NCI-H2196 treated with DMSO at 0.1 percent for 48 hours (cell line): ENCODE results near the gene ITSN2.
"Not testable (repeated sequence)": the region's sequence is repeated elsewhere in the genome, so short reads cannot be mapped to it uniquely, and the experiment has no call there.

Source experiments
- DNase-seq: peaks from one replicate; lab custom pipeline; 2025; ENCODE audit not compliant: unreplicated experiment; lab: John Stamatoyannopoulos, UW

ITSN2 gene

GRCh38 chr2:24363301-24363700, 3.0 kb upstream of the ITSN2 start:
- no peak for DNase-seq

GRCh38 chr2:24362253-24362652, 1.9 kb upstream of the ITSN2 start:
- DNase-seq: no peak

DNA sequence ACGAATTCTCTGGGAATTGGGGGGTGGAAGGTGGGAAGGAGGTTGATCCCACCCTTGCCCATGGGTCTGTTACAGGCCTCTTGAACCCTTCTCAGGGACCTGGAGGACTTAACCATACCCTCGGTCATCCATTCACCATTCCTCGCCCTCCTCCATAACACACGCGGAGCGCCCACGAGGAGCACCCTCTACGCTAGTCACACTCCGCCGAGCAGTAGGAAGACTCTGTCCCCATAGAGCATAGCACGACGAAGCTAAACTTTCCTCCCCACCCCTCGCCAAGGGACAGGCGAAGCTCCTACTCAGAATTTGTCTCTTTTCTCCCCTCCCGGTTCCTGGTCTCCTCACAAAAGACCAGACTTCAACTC, 611 bp upstream of the ITSN2 start:
- no peak for DNase-seq

DNA sequence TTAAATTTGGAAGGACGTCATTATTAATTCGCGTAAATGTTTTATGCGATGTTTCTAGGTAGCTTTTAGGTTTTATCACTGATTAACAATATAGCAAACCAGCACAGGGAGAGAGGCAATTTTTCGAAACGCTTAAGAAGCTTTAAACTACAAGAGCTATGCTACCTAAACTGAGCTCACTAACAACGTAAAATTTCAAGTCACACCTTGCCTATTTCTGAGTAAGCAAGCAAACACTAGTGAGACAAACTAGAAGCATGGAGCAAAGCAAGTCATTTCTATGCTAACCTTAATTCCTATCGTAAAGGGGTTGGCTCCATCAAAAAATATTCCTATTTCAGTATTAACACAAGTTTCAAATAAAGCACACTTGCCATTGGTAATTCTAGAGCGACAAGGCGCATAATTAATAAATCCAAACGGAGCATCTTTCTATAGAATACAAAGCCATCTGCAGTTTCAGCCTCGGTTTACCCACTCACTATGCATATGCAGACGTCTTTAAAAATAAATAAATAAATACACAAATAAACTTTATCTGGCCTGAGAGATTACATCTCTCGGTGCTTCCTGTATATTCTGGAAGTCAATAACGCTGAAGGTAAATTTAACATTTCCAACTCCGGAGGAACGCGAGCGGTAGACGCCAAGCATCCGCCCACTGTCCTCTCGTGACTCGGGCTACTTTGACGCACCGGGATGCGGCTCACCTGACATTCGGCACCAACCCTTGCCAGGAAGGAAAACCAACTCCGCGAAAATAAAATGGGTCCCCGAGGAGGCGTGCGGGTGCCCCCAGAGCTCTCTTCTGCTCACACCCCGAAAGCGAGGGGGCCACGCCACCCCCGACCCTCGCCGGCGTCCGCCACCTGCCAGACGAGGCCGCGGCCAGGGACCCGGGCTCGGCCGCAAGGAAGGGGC, 947 bp downstream of the ITSN2 start:
- no peak for DNase-seq

- DNase-seq: not testable (repeated sequence)
These were observed 2.6 kb downstream of the ITSN2 start for GRCh38 chr2:24357767-24358166.

DNA sequence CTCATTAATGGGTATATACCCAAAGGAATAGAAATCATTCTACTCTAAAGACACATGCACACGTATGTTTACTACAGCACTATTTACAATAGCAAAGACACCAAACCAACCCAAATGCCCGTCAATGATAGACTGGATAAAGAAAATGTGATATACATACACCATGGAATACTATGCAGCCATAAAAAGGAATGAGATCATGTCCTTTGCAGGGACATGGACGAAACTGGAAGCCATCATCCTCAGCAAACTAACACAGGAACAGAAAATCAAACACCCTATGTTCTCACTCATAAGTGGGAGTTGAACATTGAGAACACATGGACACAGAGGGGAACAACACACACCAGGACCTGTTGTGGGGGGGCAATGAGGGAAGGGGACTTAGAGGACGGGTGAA, 3.2 kb downstream of the ITSN2 start:
- DNase-seq: not testable (repeated sequence)

DNA sequence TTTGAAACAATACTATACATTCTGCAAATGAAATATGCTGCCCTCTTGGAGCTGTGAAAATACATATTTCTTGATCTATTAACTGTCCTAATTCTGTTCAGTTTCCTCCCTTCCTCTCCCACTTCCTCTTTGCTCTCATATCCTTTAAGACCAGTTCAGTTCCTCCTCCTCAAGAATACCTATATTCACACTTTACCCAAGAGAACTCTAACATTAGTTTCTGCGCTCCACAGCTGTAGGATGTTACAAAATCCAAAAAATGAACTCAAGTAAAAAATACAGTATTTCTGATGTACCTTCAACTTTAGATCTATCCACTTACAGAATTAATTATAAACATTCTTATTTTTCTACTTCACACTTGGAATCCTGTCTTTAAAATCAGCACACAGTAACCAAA, 5.4 kb downstream of the ITSN2 start:
- DNase-seq: no peak

- DNase-seq: no peak
These were observed 5.9 kb downstream of the ITSN2 start for GRCh38 chr2:24354395-24354794.

DNA sequence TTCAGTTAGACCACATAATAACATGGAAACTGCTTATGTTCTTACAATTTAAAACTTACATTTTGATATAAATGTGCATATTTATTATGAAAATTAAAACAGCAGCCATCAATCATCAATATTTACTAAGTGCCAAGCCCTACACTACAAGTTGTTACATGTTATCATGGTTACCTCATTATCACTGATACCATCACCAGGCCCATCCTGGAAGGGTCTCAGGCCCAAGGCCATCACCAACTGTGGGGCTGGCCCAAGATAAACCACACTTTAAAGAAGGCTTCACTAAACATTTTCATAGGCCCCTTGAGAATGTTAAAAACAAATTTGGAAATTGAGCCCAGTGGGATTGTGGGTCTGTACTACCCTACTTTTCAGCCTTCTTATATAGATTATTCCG, 6.4 kb downstream of the ITSN2 start:
- DNase-seq: no peak

GRCh38 chr2:24353364-24353763, 7.0 kb downstream of the ITSN2 start:
- DNase-seq: no peak

DNA sequence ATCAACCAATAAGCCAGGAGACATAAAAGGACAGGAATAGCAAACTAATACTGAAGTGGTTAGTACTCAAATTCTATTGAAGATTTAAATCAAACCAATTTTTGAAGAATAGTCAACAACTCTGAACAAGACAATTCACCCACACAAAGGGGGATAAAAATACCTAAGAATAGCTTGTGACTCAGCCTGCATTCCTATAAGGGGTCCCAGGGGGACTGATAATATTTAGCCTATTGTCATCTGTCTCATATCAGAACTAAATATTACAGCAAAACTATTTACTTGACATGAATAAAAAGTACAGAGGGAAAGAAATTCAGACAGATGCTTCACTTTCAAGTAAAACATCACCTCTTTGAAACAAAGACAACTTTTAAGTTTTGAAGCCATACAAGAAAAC, 7.7 kb downstream of the ITSN2 start:
- DNase-seq: no peak

DNA sequence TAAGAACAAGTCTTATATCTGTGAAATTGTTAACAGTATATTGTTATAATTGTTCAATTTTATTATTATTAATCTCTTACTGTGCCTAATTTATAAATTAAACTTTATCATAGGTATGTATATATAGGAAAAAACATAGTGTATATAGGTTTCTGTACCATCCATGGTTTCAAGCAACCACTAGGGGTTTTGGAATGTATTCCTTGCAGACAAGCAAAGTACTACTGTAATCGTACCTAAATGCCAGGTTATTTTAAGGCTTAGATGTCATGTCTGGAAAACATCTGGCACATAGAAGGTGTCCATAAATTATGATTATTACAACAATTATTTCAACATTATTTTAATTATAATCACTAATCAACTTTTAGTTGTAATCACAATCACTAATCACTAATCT, 8.4 kb downstream of the ITSN2 start:
- DNase-seq: no peak

- DNase-seq: no peak
These were observed 8.8 kb downstream of the ITSN2 start for GRCh38 chr2:24351627-24351938.

- no peak for DNase-seq
These were observed 9.3 kb downstream of the ITSN2 start for GRCh38 chr2:24350826-24351626.

GRCh38 chr2:24349097-24349496, 11.2 kb downstream of the ITSN2 start:
- no peak for DNase-seq

DNA sequence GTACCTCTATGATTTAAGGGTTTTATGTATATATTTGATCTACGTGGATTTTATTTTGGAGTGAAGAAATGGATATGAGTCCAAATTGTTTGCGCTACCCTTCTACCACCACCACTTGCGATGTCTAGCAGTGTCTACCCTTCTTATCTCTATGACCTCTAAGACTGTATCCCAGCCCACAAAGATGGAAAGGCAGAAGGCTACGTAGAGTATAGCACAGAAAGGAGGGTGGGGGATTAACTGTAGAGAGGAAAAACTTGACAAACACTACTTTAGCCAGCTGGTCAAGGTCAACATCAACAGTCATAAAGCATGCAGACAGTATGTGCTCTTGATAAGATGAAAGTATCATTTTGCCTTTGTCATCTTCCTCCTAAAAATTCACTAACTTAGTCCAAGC, 14.4 kb downstream of the ITSN2 start:
- DNase-seq: no peak

DNA sequence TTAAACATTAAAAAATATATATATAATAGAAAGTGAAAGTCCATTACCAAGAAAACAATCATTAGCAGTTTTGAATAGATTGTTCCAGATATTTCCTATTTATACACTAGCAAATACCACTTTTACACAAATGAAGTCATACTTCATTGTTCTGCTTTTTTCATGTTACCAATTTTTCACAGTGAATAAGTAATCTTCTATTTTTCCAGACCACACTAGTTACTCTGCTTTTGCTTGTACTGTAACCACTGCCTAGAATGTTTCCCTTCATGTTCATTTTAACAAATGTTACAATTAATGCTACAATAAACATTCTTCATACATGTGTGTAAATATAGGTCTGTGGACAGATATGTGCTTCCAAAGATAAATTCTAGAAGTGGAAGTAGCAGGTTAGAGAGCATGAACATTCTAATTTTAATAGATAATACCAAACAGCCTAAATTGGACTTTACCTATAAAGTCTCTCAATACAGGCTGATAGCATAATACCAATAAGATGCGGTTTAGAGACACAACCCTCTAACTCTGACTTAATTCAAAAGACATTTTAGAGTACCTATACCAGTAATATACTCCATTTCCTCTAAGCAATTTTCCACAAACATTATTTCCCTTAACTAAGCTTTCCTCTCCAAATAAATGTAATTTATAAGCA, 17.0 kb downstream of the ITSN2 start:
- DNase-seq: no peak

DNA sequence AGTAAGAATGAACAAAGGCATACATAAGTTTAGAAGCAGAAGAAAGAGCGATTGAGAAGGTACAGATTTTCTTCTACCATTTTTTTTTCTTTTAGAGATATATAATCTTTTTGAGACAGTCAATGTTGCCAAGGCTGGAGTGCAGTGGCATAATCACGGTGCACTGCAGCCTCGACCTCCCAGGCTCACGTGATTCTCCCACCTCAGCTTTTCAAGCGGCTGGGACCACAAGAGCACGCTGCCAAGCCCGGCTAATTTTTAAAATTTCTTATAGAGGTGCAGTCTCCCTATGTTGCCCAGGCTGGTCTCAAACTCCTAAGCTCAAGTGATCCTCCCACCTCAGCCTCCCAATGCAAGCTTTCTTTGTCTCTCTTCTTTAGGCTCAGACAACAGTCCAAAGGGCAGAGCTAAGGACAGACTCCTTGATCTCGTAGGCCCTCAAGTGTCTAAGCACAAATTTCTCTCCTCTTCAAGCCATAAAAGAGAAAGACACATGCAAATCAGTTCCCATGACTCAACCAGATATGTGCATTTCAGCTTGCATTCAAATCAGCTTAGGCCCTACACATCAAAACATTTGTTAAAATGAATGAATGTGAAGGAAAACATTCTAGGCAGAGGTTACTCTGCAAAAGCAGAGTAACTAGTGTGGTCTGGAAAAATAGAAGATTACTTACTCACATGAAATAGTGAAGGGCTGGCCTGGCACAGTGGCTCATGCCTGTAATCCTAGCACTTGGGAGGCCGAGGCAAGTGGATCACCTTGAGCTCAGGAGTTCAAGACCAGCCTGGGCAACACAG, 18.0 kb downstream of the ITSN2 start:
- DNase-seq: no peak

DNA sequence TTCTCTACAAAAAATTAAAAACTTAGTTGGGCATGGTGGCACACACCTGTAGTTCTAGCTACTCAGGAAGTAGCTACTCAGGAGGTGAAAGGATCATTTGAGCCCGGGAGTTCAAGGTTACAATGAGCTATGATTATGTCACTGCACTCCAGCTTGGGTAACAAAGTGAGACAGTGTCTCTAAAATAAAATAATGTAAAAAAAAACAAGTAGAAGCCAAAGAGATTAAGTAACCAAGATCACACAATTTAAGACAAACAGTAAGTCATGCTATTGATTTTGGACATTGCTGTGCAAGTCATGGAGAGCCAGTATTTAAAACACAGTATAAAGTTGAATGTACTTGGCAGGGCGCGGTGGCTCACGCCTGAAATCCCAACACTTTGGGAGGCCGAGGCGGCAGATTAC, 20.5 kb downstream of the ITSN2 start:
- DNase-seq: no peak

DNA sequence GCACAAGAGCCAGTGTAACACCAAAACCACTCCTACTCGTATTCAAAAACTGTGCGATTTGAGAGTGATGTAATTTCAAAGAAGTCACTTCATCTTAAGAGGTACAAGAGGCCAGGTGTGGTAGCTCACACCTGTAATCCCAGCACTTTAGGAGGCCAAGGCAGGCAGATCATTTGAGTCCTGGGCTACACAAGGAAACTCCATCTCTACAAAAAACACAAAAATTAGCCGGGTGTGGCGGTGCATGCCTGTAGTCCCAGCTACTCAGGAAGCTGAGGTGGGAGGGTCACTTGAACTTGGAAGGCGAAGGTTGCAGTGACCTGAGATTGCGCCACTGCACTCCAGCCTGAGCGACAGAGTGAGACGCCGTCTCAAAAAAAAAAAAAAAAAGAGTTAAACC, 21.2 kb downstream of the ITSN2 start:
- not testable (repeated sequence) for DNase-seq

GRCh38 chr2:24337890-24338289, 22.4 kb downstream of the ITSN2 start:
- no peak for DNase-seq
